GM12801 (cell line): ENCODE results near the gene FCAMR.

ENCODE experiments used
- CTCF ChIP-seq: IDR thresholded peaks from one replicate; pipeline ENCODE4 v1.5.1; 2011; ENCODE audit warnings: control low read depth; ENCODE audit not compliant: insufficient read length; ENCODE audit errors: extremely low read depth

Gene FCAMR

DNA sequence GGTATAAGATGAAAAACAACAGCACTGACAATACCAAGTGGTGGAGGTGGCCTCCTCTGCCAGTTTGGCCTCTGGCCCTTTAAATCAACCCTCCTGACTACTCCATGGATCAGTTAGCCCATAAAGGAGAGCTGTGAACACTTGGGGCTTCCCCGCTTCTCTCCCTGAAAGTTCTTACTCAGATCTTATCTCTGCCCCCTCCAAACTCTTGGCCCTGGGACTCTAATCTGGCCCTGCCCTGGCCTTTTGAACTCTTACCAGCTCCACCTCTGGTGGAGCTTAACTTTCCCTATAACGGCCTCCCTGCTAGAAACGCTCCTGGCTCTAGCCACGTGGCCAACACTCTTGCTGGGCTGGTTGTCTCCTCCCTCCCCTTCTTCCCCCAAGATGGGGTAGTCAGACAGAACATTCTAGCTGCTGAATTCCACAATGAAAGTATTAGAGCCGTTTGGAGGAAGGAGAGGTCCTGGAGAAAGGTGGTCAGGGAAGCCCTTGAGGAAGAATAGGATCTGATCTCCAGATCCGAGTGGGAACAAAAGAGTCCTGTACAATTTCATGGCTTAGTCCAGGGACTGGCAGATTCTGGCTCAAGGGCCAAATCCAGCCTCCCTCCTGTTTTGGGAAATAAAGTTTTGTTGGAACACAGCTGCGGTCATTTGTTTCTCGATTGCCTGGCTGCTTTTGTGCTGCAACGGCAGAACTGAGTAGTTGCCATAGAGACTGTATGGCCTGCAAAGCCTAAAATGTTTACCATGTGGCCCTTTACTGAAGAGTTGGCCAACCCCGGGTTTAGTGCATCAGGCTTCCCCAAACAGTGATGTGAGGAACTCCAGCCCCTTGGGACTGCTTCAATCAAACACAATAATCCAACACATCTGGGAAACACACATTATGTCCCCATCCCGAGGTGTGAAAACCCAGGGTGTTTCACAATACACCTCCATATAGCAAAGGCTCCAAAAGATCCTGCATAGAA, 14.5 kb downstream of the FCAMR start:
- no peak for TF ChIP-seq CTCF

- TF ChIP-seq CTCF, result no peak
These were observed 15.6 kb downstream of the FCAMR start for GRCh38 chr1:206954459-206955342.

DNA sequence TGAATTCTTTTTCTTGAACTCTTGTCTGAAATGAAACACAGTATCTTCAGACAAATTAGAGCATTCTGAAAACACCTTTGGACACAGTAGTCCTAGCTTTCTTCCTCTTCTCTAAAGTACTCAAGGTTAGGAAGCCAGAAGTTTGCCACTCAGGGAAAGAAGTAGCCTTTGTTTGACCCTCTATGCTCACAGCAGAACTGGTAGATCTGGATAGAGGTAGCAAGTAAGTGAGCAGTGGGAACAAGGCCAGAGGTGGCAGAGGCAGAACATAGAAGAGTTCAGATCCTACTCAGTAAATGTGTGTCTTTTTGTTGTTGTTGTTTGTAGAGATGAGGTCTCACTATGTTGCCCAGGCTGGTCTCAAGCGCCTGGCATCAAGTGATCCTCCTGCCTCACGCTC, 16.6 kb downstream of the FCAMR start:
- no peak for TF ChIP-seq CTCF

GRCh38 chr1:206953126-206953525, 17.1 kb downstream of the FCAMR start:
- TF ChIP-seq CTCF, result no peak

DNA sequence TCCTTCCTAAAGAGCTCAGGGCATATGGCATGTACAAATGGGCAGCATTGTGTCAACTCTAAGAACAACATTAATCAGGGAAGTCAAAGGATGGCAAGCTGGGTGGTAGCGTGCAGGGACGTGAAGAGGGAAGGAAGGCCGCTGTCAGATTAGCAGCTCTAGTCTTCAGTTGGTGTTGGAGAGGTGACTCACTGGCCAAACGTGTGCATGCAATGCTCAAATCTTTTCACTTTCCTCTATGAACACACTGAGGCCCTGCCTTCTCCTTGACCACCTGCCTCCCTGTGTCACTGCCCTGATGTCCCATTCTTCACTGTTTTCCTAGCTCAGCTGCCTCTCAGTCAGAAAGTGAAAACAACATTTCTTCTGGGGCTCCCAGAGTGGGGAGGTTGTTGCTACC, 18.1 kb downstream of the FCAMR start:
- no peak for TF ChIP-seq CTCF

DNA sequence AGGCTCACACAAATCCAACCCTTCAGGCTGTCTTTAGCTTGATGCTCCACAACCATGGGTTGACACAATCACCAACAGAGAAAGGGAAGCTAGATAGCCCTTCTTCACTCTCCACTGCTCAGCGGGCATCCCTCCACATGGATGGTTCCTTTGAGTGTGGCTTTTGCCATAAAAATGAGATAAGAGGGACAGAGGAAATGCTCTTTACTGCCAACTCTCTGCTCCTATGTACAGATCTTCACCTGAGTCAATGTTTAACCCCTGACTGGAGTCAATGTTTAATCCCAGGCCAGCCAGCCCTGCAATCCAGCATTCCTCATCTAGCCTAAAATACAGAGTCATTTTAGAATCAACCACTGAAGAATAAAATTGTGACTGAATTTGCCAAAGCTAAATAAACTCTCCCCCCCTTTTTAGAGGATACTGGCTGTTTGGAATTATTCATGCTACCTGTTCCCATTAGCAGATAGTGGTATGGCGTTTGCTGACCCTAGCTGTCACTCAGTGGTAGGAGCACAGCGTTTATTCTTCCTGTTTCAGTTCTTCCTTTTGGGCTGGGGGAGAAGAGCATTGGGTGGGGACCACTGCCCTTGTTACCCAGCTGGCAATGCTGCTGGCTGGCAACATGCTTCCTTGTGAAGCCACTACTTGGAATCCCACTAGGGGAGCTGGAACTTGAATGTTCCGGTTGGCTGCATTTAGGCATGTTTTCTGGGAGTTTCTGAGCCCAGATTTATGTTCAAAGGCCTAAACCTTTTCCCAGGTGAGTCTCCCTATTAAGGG, 18.8 kb downstream of the FCAMR start:
- TF ChIP-seq CTCF, result no peak
